ENCODE data around the gene ATF4.

Gene ATF4

DNA sequence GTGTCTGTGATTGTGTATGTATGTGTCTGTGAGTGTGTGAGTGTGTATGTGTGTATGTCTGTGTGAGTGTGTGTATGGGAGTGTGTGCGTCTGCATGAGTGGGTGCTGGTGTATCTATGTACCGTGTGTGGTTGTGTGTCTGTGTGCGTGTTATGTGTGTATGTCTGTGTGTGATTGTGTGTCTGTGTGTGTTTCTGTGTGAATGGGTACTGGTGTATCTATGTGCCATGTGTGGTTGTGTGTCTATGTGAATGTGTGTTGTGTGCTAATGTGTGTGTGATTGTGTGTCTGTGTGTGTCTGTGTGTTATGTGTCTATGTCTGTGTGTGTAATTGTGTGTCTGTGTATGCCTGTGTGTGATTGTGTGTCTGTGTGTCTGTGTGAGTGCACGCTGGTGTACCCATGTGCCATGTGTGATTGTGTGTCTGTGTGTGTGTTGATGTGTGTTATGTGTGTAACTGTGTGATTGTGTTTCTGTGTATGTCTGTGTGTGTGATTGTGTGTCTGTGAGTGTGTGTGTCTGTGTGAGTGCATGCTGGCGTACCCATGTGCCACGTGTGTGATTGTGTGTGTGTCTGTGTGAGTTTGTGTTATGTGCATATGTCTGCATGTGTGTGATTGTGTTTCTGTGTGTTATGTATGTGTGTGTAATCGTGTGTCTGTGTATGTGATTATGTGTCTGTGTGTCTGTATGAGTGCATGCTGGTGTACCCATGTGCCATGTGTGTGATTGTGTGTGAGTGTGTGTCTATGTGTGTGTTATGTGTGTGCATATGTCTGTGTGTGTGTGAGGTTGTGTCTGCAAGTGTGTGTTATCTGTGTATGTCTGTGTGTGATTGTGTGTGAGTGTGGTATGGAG lies 43.4 kb downstream of the ATF4 start:
- DNase-seq (ENCODE audit: low spot score), result no peak
- peak overlapping the region; percentile 49 for H3K14ac ChIP-seq (ENCODE audit: low read length)
- no peak overlapping the region for H2BK15ac ChIP-seq (ENCODE audit: low read length)
- no peak overlapping the region for H2AK5ac ChIP-seq (ENCODE audit: low read depth, low read length)
- peak overlapping the region; percentile 53 for H3K9ac ChIP-seq (ENCODE audit: low read depth, low read length, poor library complexity)
- peak overlapping the region; percentile 0 for H4K91ac ChIP-seq (ENCODE audit: low read depth, low read length, poor library complexity)
- H2BK120ac ChIP-seq (ENCODE audit: low read depth, low read length), result no peak overlapping the region
- WGBS, 2 donors (ENCODE audit: extremely low coverage in 2 of 2, insufficient read length in 2 of 2, insufficient replicate concordance in 1 of 2), result no CpG with 5 or more reads among the region's 7 CpGs
- no peak overlapping the region for H2BK12ac ChIP-seq (ENCODE audit: low read length)
- no peaks in the 10 kb centered on the region for H3K79me1 ChIP-seq (ENCODE audit: low read depth, low read length)
- H3K27me3 ChIP-seq (ENCODE audit: control insufficient read depth in 3 of 3, insufficient read depth in 3 of 3, low read depth in 1 of 3, low read length in 3 of 3), result peaks cover 0 to 36% (median 21%) of the 10 kb centered on the region in 3 experiments
- H3K9me3 ChIP-seq (replicated peaks in 1 of 2; ENCODE audit: control insufficient read depth in 2 of 2, insufficient read depth in 1 of 2, low read depth in 1 of 2, low read length in 2 of 2), result peaks cover 0 to 11% of the 10 kb centered on the region in 2 donors
- H3K27ac ChIP-seq (replicated peaks; ENCODE audit: low read length), result no peak overlapping the region
- H3K4me2 ChIP-seq (ENCODE audit: insufficient read depth, low read length, poor library complexity, severe bottlenecking), result no peak overlapping the region
- peak overlapping the region; percentile 1 for H3K23ac ChIP-seq (ENCODE audit: low read depth, low read length, poor library complexity)
- peaks cover 0 to 7% of the 10 kb centered on the region in 2 donors for H3K4me1 ChIP-seq (ENCODE audit: control insufficient read depth in 2 of 2, insufficient read depth in 1 of 2, low read depth in 1 of 2, low read length in 2 of 2)
- no peak overlapping the region for H3K4ac ChIP-seq (ENCODE audit: low read length)
- H2AFZ ChIP-seq (ENCODE audit: low read length), result no peak overlapping the region
- no peak overlapping the region for H3K18ac ChIP-seq (ENCODE audit: low read length)
- H2BK5ac ChIP-seq (ENCODE audit: low read length), result no peak overlapping the region
- peaks cover 0 to 3% of the 10 kb centered on the region in 2 donors for H3K36me3 ChIP-seq (replicated peaks in 1 of 2; ENCODE audit: control insufficient read depth in 2 of 2, insufficient read depth in 2 of 2, low read length in 2 of 2)
- H4K8ac ChIP-seq (ENCODE audit: low read depth, low read length), result no peak overlapping the region
- peak overlapping the region in 1 of 2 donors; percentile 7 for H3K4me3 ChIP-seq (ENCODE audit: low read length in 2 of 2)

DNA sequence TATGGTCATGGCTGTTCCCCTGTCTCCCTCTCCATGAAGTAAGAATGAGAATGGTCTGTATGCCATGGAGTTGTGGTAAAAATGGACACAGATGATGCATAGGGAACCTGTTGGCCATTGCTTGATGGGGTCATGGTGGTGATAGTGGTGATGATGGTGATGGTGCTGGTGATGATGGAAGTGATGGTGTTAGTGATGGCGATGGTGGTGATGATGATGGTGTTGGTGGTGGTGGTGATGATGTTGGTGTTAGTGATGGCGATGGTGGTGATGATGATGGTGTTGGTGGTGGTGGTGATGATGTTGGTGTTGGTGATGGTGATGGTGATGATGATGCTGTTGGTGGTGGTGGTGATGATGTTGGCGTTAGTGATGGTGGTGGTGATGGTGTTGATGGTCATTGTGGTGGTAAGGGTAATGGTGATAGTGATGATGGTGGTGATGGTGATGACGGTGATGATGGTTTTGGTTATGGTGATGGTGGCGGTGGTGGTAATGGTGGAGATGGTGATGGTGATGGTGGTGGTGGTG lies 45.1 kb downstream of the ATF4 start:
- Histone ChIP-seq H3K4me3 (ENCODE audit: low read length in 2 of 2) (peak overlapping the region in 1 of 2 donors; percentile 61), H3K27ac (replicated peaks; ENCODE audit: low read length) (no peak overlapping the region), H3K4ac (ENCODE audit: low read length) (no peak overlapping the region), H2AK5ac (ENCODE audit: low read depth, low read length) (no peak overlapping the region), H4K91ac (ENCODE audit: low read depth, low read length, poor library complexity) (no peak overlapping the region), H3K79me1 (ENCODE audit: low read depth, low read length) (no peaks in the 10 kb centered on the region), H2AFZ (ENCODE audit: low read length) (no peak overlapping the region), H3K4me2 (ENCODE audit: insufficient read depth, low read length, poor library complexity, severe bottlenecking) (no peak overlapping the region), H3K9ac (ENCODE audit: low read depth, low read length, poor library complexity) (no peak overlapping the region), H3K36me3 (replicated peaks in 1 of 2; ENCODE audit: control insufficient read depth in 2 of 2, insufficient read depth in 2 of 2, low read length in 2 of 2) (peaks cover 0 to 3% of the 10 kb centered on the region in 2 donors), H3K23ac (ENCODE audit: low read depth, low read length, poor library complexity) (no peak overlapping the region), H2BK12ac (ENCODE audit: low read length) (no peak overlapping the region), H2BK15ac (ENCODE audit: low read length) (no peak overlapping the region), H2BK5ac (ENCODE audit: low read length) (no peak overlapping the region), H3K27me3 (ENCODE audit: control insufficient read depth in 3 of 3, insufficient read depth in 3 of 3, low read depth in 1 of 3, low read length in 3 of 3) (peaks cover 0 to 20% (median 7%) of the 10 kb centered on the region in 3 experiments), H3K14ac (ENCODE audit: low read length) (no peak overlapping the region), H3K4me1 (ENCODE audit: control insufficient read depth in 2 of 2, insufficient read depth in 1 of 2, low read depth in 1 of 2, low read length in 2 of 2) (peaks cover 0 to 2% of the 10 kb centered on the region in 2 donors), H3K18ac (ENCODE audit: low read length) (no peak overlapping the region), H4K8ac (ENCODE audit: low read depth, low read length) (no peak overlapping the region), H2BK120ac (ENCODE audit: low read depth, low read length) (no peak overlapping the region), H3K9me3 (replicated peaks in 1 of 2; ENCODE audit: control insufficient read depth in 2 of 2, insufficient read depth in 1 of 2, low read depth in 1 of 2, low read length in 2 of 2) (peaks cover 0 to 11% of the 10 kb centered on the region in 2 donors)
- DNase-seq (ENCODE audit: low spot score), result no peak
- WGBS, 2 donors (ENCODE audit: extremely low coverage in 2 of 2, insufficient read length in 2 of 2, insufficient replicate concordance in 1 of 2), result 100% methylated on average over 1 to 4 of the region's 5 CpGs

DNA sequence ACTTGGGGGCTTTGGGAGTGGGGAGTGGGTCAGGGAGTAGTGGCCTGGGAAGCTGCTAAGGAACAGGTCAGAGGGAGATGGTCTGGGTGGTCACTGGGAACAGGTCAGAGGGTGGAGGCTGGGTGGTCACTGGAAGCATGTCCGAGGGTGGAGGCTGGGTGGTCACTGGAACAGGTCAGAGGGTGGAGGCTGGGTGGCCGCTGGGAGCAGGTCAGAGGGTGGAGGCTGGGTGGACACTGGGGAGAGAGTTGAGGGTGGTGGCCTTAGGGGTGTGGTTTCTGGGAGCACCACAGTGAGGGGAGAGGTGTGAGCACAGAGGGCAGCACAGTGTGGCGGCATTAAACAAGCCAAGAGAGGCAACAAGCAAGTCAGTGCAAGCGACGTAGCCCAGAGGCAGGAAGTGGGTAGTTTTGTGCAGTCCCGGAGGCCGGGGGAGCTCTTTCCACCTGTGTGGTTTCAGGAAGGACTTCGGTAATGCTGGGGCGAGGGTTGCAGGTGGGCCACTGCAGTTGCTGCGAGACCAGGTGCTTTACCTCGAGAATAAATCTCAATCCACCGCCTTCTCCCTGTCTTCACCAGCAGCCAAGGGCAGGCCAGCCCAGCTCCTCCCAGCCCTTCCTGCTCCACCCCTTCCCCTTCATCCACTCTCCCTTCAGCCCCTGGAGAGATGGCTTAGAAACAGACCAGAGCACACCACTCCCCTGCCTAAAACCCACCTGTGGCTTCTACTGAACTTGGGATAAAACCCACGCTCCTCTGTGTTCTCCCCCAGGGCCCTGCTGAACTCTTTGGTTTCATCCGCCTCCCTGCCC lies 47.0 kb downstream of the ATF4 start:
- Histone ChIP-seq H2AFZ (ENCODE audit: low read length) (no peak overlapping the region), H3K36me3 (replicated peaks in 1 of 2; ENCODE audit: control insufficient read depth in 2 of 2, insufficient read depth in 2 of 2, low read length in 2 of 2) (peaks cover 0 to 3% of the 10 kb centered on the region in 2 donors), H3K23ac (ENCODE audit: low read depth, low read length, poor library complexity) (no peak overlapping the region), H3K9me3 (replicated peaks in 1 of 2; ENCODE audit: control insufficient read depth in 2 of 2, insufficient read depth in 1 of 2, low read depth in 1 of 2, low read length in 2 of 2) (peaks cover 0 to 11% of the 10 kb centered on the region in 2 donors), H3K9ac (ENCODE audit: low read depth, low read length, poor library complexity) (no peak overlapping the region), H3K27ac (replicated peaks; ENCODE audit: low read length) (no peak overlapping the region), H3K4me1 (ENCODE audit: control insufficient read depth in 2 of 2, insufficient read depth in 1 of 2, low read depth in 1 of 2, low read length in 2 of 2) (peaks cover 0 to 2% of the 10 kb centered on the region in 2 donors), H3K79me1 (ENCODE audit: low read depth, low read length) (no peaks in the 10 kb centered on the region), H3K4me3 (ENCODE audit: low read length in 2 of 2) (no peak overlapping the region), H2BK5ac (ENCODE audit: low read length) (no peak overlapping the region), H4K8ac (ENCODE audit: low read depth, low read length) (no peak overlapping the region), H3K4ac (ENCODE audit: low read length) (no peak overlapping the region), H2AK5ac (ENCODE audit: low read depth, low read length) (no peak overlapping the region), H3K4me2 (ENCODE audit: insufficient read depth, low read length, poor library complexity, severe bottlenecking) (no peak overlapping the region), H3K14ac (ENCODE audit: low read length) (no peak overlapping the region), H2BK15ac (ENCODE audit: low read length) (no peak overlapping the region), H4K91ac (ENCODE audit: low read depth, low read length, poor library complexity) (no peak overlapping the region), H3K27me3 (ENCODE audit: control insufficient read depth in 3 of 3, insufficient read depth in 3 of 3, low read depth in 1 of 3, low read length in 3 of 3) (peaks cover 0 to 8% (median 4%) of the 10 kb centered on the region in 3 experiments), H2BK120ac (ENCODE audit: low read depth, low read length) (no peak overlapping the region), H3K18ac (ENCODE audit: low read length) (no peak overlapping the region), H2BK12ac (ENCODE audit: low read length) (no peak overlapping the region)
- no peak for DNase-seq (ENCODE audit: low spot score)
- no CpG with 5 or more reads among the region's 14 CpGs for WGBS, 2 donors (ENCODE audit: extremely low coverage in 2 of 2, insufficient read length in 2 of 2, insufficient replicate concordance in 1 of 2)
